GM23338 (cell line): ENCODE data around the gene SIVA1. TPM values are rescaled to one million over a fixed set of nuclear protein-coding genes. Genes with fewer than 3 reads are reported as not detected.

ENCODE experiments used
- ATAC-seq: fragments of 200-7000 bp; cut with Tn5 transposase; 3 replicates; pipeline ENCODE4 v1.9.1; 2020
- DNase-seq: peaks from one replicate; pipeline ENCODE4 v3.0.0-alpha.2; 2015; ENCODE audit warnings: low spot score
- H2AFZ ChIP-seq: fragments of 200-600 bp; sonication (generic); 2 replicates; pipeline ENCODE4 v1.8.0; 2016; ENCODE audit warnings: antibody characterized with exemption, mild to moderate bottlenecking, moderate library complexity
- H3F3A ChIP-seq: fragments of 200-600 bp; sonication (generic); replicated peaks from 2 replicates; pipeline ENCODE4 v1.8.0; 2017; ENCODE audit warnings: antibody characterized with exemption, mixed run types, low read depth
- H3K27ac ChIP-seq: fragments of 200-600 bp; sonication (generic); 2 replicates; pipeline ENCODE4 v1.6.1; 2016; ENCODE audit warnings: low read depth
- H3K27me3 ChIP-seq: fragments of 200-600 bp; sonication (generic); 2 replicates; pipeline ENCODE4 v1.8.0; 2016; ENCODE audit warnings: mild to moderate bottlenecking, mixed run types, moderate library complexity; ENCODE audit not compliant: insufficient read depth
- H3K36me3 ChIP-seq: fragments of 200-600 bp; sonication (generic); 2 replicates; pipeline ENCODE4 v1.8.0; 2016; ENCODE audit warnings: mild to moderate bottlenecking; ENCODE audit not compliant: insufficient read depth
- H3K4me1 ChIP-seq: fragments of 200-600 bp; sonication (generic); 2 replicates; pipeline ENCODE4 v1.8.0; 2016; ENCODE audit warnings: mild to moderate bottlenecking, moderate library complexity; ENCODE audit not compliant: insufficient read depth
- H3K4me2 ChIP-seq: fragments of 200-600 bp; sonication (generic); 2 replicates; pipeline ENCODE4 v1.7.1; 2017; ENCODE audit warnings: mixed run types
- H3K4me3 ChIP-seq: fragments of 200-600 bp; sonication (generic); 2 replicates; pipeline ENCODE4 v1.6.1; 2016; ENCODE audit warnings: mixed run types
- H3K79me2 ChIP-seq: fragments of 200-600 bp; sonication (generic); replicated peaks from 2 replicates; pipeline ENCODE4 v1.8.0; 2017; ENCODE audit warnings: mild to moderate bottlenecking; ENCODE audit not compliant: insufficient read depth
- H3K9me2 ChIP-seq: fragments of 200-600 bp; sonication (generic); 2 replicates; pipeline ENCODE4 v1.8.0; 2017; ENCODE audit not compliant: insufficient read depth
- H4K20me1 ChIP-seq: fragments of 200-600 bp; sonication (generic); replicated peaks from 2 replicates; pipeline ENCODE4 v1.8.0; 2017; ENCODE audit warnings: mild to moderate bottlenecking; ENCODE audit not compliant: insufficient read depth
- H3K27ac Mint-ChIP-seq: 2 replicates; pipeline ENCODE4 v1.8.0; 2020; ENCODE audit warnings: inconsistent platforms, mild to moderate bottlenecking, moderate library complexity, mixed read lengths
- H3K27me3 Mint-ChIP-seq: 3 replicates; pipeline ENCODE4 v1.8.0; 2022; ENCODE audit warnings: low read depth, mild to moderate bottlenecking, moderate library complexity, mixed read lengths, inconsistent platforms; ENCODE audit not compliant: insufficient read depth, poor library complexity
- H3K36me3 Mint-ChIP-seq: 3 replicates; pipeline ENCODE4 v1.8.0; 2021; ENCODE audit warnings: low read depth, mild to moderate bottlenecking, inconsistent platforms, moderate library complexity, mixed read lengths
- H3K4me1 Mint-ChIP-seq: 3 replicates; pipeline ENCODE4 v1.8.0; 2020; ENCODE audit warnings: mild to moderate bottlenecking, inconsistent platforms, mixed read lengths
- H3K4me3 Mint-ChIP-seq: 3 replicates; pipeline ENCODE4 v1.8.0; 2021; ENCODE audit warnings: moderate library complexity, mild to moderate bottlenecking, inconsistent platforms, mixed read lengths
- H3K9me3 Mint-ChIP-seq: 3 replicates; pipeline ENCODE4 v1.8.0; 2020; ENCODE audit warnings: moderate library complexity, mild to moderate bottlenecking, inconsistent platforms, mixed read lengths
- CREB1 ChIP-seq: fragments of 250-450 bp; sonication (Bioruptor Pico); IDR thresholded peaks from 2 replicates; pipeline ENCODE4 v1.5.0; 2020; ENCODE audit warnings: low read depth, mild to moderate bottlenecking, moderate library complexity
- CTCF ChIP-seq, 2 experiments: fragments of 200-600 bp in 1 of 2; sonication (generic) in 1 of 2; conservative IDR thresholded peaks; 2 replicates each; pipeline versions ENCODE4 v1.5.1 to v1.6.1; 2016 to 2017; ENCODE audit warnings: antibody characterized with exemption in 2 of 2, low read depth in 2 of 2, mild to moderate bottlenecking in 2 of 2, moderate library complexity in 1 of 2
- ETS1 ChIP-seq: IDR thresholded peaks from 2 replicates; pipeline ENCODE4 v1.6.1; 2016; ENCODE audit warnings: antibody characterized with exemption
- EZH2 ChIP-seq: fragments of 200-600 bp; sonication (generic); IDR thresholded peaks from one replicate; pipeline ENCODE4 v1.8.0; 2017; ENCODE audit warnings: antibody characterized with exemption, mild to moderate bottlenecking, low read depth; ENCODE audit not compliant: unreplicated experiment
- EZH2phosphoT487 ChIP-seq: fragments of 200-600 bp; sonication (generic); IDR thresholded peaks from one replicate; pipeline ENCODE4 v1.8.1; 2018; ENCODE audit warnings: antibody characterized with exemption; ENCODE audit not compliant: unreplicated experiment
- JUNB ChIP-seq: IDR thresholded peaks from one replicate; pipeline ENCODE4 v1.6.1; 2016; ENCODE audit warnings: antibody characterized with exemption; ENCODE audit not compliant: unreplicated experiment
- NANOG ChIP-seq: IDR thresholded peaks from 2 replicates; pipeline ENCODE4 v1.6.1; 2016; ENCODE audit warnings: antibody characterized with exemption, borderline replicate concordance
- POLR2AphosphoS5 ChIP-seq: IDR thresholded peaks from 2 replicates; pipeline ENCODE4 v1.6.1; 2016; ENCODE audit warnings: antibody characterized with exemption, low read depth
- STAT1 ChIP-seq: IDR thresholded peaks from one replicate; pipeline ENCODE4 v1.6.1; 2016; ENCODE audit warnings: antibody characterized with exemption; ENCODE audit not compliant: unreplicated experiment
- ZNF114 ChIP-seq: fragments of 250-450 bp; sonication (Bioruptor Pico); IDR thresholded peaks from 2 replicates; pipeline ENCODE4 v1.5.0; 2020; ENCODE audit warnings: mild to moderate bottlenecking, moderate library complexity
- ZNF331 ChIP-seq: fragments of 250-450 bp; sonication (Bioruptor Pico); IDR thresholded peaks from 2 replicates; pipeline ENCODE4 v1.5.0; 2020; ENCODE audit warnings: low read depth, mild to moderate bottlenecking, moderate library complexity
- polyA plus RNA-seq: library from polyadenylated mRNA; unstranded; fragments of >200 nt; fragmentation: Nextera tagmentation; extraction: Ambion mirVana; gene quantifications from 2 replicates; pipeline ENCODE4 v1.2.1, GENCODE V29; 2016
- total RNA-seq: library from RNA; depleted of rRNA; stranded (reverse); fragments of >200 nt; shearing (Covaris generic); gene quantifications from 2 replicates; pipeline ENCODE4 v1.2.3, GENCODE V29; 2014
- TF ChIP-seq, protein P1 (sequence below): IDR thresholded peaks from one replicate; pipeline ENCODE4 v1.6.1; 2018; ENCODE audit warnings: antibody characterized with exemption; ENCODE audit not compliant: unreplicated experiment

The SIVA1 gene
- total and polyA plus RNA-seq, 2 experiments from 2014 or later = 215 to 392 TPM

DNA sequence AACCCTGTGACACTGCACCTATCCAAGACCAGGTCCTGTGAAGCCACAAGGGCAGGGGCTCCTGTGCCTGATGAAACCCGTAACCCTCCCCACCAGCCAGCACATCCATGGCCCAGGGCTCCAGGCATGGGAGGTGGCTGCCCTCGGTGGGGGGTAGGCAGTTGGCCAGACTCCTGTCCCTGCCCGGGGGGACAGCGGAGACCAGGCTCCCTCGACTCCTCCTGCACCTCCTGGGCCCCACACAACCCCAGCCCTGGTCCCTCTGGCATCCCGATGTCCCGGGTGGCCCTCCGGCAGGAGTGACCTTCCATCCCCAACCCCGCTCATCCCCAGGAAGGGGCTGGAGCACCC lies 31.2 kb downstream of the SIVA1 start:
- TF ChIP-seq CREB1 (CRISPR knock-in tag) (no peak), ZNF331 (CRISPR knock-in tag) (no peak), ZNF114 (CRISPR knock-in tag) (no peak), JUNB (no peak)

DNA sequence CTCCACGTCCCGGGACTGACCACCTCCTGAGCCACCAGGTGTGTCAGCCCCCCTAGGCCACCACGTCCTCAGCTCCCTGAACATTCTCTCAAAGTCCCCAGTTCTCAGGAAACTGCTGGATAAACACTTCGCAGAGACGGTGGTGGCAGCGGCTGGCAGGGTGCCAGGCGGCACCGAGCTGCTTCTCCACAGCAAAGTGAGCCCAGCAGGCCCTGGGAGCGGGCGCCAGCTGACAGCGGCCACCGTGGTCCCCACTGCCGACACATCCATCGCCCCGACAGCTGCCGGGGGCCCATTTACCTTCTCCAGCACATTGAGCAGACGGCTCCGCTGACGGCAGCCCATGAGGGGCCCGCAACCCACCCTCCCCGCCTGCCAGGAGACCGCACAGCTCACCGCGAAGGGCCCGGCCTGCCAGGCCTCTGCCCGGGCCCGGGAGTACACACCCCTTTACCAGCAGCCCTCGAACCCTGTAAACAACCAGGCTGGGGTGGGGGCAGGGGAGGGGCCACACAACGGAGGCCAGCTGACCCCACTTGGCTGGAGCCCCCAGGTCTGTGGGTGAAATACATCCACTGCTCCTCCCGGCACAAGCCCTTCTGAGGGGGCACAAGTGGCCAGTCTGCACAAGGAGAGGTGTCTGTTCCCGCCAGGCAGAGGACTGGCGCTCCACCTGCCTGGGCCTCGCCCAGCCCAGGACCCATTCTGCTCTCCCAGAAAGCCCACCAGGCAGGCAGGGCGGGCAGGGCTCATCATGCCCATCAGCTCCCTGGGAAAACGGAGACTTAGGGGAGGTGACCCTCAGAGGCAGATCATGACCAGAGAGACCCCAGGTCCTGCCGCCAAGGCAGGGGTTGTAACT lies 32.1 kb downstream of the SIVA1 start:
- no peaks in the 10 kb centered on the region for H3K79me2 ChIP-seq
- no peaks in the 10 kb centered on the region for H3K4me1 Mint-ChIP-seq
- no peak for TF ChIP-seq ZNF114 (CRISPR knock-in tag)
- TF ChIP-seq POLR2AphosphoS5 = no peak
- no peak for TF ChIP-seq EZH2
- no peak for TF ChIP-seq CTCF (conservative IDR thresholded peaks at IDR 0.05; ENCODE audit: low read depth in 2 of 2)
- TF ChIP-seq STAT1 = no peak
- TF ChIP-seq, protein P1, sequence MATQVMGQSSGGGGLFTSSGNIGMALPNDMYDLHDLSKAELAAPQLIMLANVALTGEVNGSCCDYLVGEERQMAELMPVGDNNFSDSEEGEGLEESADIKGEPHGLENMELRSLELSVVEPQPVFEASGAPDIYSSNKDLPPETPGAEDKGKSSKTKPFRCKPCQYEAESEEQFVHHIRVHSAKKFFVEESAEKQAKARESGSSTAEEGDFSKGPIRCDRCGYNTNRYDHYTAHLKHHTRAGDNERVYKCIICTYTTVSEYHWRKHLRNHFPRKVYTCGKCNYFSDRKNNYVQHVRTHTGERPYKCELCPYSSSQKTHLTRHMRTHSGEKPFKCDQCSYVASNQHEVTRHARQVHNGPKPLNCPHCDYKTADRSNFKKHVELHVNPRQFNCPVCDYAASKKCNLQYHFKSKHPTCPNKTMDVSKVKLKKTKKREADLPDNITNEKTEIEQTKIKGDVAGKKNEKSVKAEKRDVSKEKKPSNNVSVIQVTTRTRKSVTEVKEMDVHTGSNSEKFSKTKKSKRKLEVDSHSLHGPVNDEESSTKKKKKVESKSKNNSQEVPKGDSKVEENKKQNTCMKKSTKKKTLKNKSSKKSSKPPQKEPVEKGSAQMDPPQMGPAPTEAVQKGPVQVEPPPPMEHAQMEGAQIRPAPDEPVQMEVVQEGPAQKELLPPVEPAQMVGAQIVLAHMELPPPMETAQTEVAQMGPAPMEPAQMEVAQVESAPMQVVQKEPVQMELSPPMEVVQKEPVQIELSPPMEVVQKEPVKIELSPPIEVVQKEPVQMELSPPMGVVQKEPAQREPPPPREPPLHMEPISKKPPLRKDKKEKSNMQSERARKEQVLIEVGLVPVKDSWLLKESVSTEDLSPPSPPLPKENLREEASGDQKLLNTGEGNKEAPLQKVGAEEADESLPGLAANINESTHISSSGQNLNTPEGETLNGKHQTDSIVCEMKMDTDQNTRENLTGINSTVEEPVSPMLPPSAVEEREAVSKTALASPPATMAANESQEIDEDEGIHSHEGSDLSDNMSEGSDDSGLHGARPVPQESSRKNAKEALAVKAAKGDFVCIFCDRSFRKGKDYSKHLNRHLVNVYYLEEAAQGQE = no peak
- no peak for TF ChIP-seq ETS1
- TF ChIP-seq CREB1 (CRISPR knock-in tag) = no peak
- no peak for TF ChIP-seq NANOG
- TF ChIP-seq EZH2phosphoT487 = no peak

More for the DNA sequence above, 31.2 kb downstream of the SIVA1 start:
- H3K4me3 ChIP-seq = no peak overlapping the region
- H3K27me3 ChIP-seq = no peaks in the 10 kb centered on the region
- H3K27ac Mint-ChIP-seq = no peak overlapping the region
- H3K79me2 ChIP-seq = no peaks in the 10 kb centered on the region
- H3K27me3 Mint-ChIP-seq = peaks cover 5% of the 10 kb centered on the region
- no peaks in the 10 kb centered on the region for H3K36me3 Mint-ChIP-seq
- H3K4me3 Mint-ChIP-seq = no peak overlapping the region
- DNase-seq = no peak
- no peaks in the 10 kb centered on the region for H3K4me1 ChIP-seq
- H3K27ac ChIP-seq = no peak overlapping the region
- no peaks in the 10 kb centered on the region for H3K36me3 ChIP-seq
- no peaks in the 10 kb centered on the region for H3K9me2 ChIP-seq
- no peaks in the 10 kb centered on the region for H4K20me1 ChIP-seq
- H3F3A ChIP-seq = no peaks in the 10 kb centered on the region
- no peaks in the 10 kb centered on the region for H3K9me3 Mint-ChIP-seq
- ATAC-seq = no peak
- no peak overlapping the region for H2AFZ ChIP-seq
- no peak overlapping the region for H3K4me2 ChIP-seq
- H3K4me1 Mint-ChIP-seq = no peaks in the 10 kb centered on the region

More for the DNA sequence above, 32.1 kb downstream of the SIVA1 start:
- H3K4me1 ChIP-seq = no peaks in the 10 kb centered on the region
- H3K27ac Mint-ChIP-seq = no peak overlapping the region; the same call in 1 of the 2 replicates
- no peaks in the 10 kb centered on the region for H3K27me3 ChIP-seq
- no peak overlapping the region for H3K27ac ChIP-seq
- no peaks in the 10 kb centered on the region for H3K36me3 Mint-ChIP-seq
- H3K4me2 ChIP-seq = no peak overlapping the region
- H3K36me3 ChIP-seq = no peaks in the 10 kb centered on the region
- no peak overlapping the region for H3K4me3 ChIP-seq
- H3K9me3 Mint-ChIP-seq = no peaks in the 10 kb centered on the region
- H3F3A ChIP-seq = no peaks in the 10 kb centered on the region
- H4K20me1 ChIP-seq = no peaks in the 10 kb centered on the region
- H3K4me3 Mint-ChIP-seq = no peak overlapping the region
- H3K9me2 ChIP-seq = no peaks in the 10 kb centered on the region
- no peak overlapping the region for H2AFZ ChIP-seq
- no peak for DNase-seq
- H3K27me3 Mint-ChIP-seq = peaks cover 7% of the 10 kb centered on the region
- ATAC-seq = no peak
